Ammon's horn (tissue), 1 donor: Measurements from ENCODE around the gene CERS4.
"Not testable (repeated sequence)": the region's sequence is repeated elsewhere in the genome, so short reads cannot be mapped to it uniquely, and the experiment has no call there.

Experiments
- DNase-seq: peaks from one replicate; pipeline ENCODE4 v3.0.0-alpha.2; 2016; ENCODE audit warnings: low spot score

Gene CERS4

GRCh38 chr19:8210421-8211101 lies 1.4 kb downstream of the CERS4 start:
- DNase-seq, result no peak

DNA sequence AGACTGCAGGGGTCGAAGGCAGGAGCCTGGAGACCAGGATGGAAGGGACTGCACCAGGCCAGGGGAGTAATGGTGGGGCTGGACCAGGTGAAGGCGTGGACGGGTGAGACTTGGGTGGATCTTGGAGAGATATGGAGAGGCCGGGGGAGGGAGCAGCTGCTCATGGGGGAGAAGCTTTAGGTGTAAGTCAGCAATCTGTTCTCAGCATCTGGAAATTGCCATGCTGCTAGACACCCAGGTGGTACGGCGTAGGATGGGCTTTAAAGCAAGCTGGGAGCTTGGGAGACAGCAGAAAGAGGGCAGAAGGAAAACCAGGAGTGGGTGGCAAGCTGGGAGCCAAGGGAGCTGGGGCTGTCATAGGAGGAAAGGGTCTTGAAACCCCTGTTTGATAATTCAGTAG lies 3.0 kb downstream of the CERS4 start:
- peak; percentile 46 for DNase-seq

DNA sequence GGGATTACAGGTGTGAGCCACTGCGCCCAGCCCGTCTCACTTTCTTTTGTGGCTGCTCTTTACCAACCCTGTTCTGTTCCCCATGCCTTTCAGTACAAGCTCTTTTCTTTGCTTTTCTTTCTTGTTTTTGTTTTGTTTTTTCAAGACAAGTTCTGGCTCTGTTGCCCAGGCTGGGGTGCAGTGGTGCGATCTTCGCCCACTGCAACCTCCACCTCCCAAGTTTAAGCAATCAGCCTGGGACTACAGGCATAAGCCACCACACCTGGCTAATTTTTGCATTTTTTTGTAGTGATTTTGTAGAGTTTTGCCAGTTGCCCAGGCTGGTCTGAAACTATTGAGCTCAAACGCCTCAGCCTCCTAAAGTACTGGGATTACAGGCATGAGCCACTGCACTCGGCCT lies 3.7 kb downstream of the CERS4 start:
- no peak for DNase-seq

DNA sequence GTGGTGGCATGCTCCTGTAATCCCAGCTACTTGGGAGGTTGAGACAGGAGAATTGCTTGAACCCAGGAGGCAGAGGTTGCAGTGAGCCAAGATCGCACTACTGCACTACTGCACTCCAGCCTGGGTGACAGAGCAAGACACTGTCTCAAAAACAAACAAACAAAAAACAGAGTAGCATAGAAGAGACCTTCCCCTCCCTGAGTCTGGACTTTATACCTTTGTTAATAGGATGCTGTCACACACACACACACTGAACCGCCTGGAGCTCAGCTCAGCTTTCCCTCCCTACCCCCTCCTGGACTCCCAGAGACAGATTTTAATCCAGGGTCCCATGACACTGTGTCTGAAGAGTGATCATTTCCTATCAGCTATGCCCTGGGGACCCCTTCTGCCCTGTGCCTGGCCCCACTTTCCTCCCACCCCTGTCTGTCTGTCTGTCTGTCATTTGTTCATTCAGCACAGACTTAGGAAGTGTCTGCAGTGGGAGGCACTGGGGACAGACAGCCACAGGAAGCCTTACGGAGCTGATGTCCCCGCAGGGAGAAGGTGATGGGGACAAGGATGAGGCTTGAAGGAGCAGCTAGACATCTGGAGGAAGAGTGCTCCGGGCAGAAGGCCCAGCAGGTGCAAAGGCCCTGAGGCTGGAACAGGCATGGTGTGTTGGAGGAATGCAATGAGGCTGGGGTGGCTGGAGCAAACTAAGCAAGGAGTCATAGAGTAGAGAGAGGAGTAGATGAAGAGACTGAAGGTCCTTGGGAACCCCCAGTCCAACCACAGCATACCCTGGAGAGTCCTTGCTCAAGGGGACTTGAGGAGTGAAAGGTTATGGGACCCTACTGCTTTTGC lies 4.9 kb downstream of the CERS4 start:
- no peak for DNase-seq

DNA sequence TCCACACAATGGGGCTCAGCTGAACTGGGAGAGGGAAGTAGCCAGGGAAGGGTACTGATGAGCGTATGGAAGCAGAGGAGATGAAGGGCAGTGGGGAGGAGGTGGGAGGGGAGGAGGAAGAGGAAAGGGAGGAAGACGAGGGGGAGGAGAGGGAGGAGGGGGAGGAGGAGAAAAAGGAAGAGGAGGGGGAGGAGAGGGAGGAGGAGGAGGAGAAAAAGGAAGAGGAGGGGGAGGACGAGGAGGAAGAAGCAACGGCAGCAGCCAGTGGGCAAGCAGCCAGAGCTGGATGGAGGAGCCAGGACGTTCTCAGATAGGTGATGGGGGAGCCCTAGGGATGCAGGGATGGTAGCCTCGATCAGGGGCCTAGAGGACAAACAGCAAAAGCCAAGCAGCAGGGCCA lies 5.6 kb downstream of the CERS4 start:
- no peak for DNase-seq

GRCh38 chr19:8215783-8216182 lies 6.6 kb downstream of the CERS4 start:
- DNase-seq, result no peak

DNA sequence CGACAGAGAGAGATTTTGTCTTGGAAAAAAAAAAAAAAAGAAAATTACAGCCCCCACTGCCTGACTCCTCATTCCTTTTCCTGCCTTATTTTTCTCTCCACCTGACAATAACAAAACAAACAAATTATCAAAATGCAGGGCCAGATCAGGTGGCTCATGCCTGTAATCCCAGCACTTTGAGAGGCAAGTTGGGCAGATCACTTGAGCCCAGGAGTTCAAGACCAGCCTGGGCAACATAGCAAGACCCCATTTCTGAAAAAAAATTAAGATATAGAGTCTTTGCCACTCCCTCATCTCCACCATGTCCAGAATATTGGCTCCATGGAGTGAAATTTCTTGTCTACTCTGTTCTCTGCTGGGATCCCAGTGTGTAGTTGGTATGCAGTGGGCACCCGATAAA lies 7.2 kb downstream of the CERS4 start:
- no peak for DNase-seq

DNA sequence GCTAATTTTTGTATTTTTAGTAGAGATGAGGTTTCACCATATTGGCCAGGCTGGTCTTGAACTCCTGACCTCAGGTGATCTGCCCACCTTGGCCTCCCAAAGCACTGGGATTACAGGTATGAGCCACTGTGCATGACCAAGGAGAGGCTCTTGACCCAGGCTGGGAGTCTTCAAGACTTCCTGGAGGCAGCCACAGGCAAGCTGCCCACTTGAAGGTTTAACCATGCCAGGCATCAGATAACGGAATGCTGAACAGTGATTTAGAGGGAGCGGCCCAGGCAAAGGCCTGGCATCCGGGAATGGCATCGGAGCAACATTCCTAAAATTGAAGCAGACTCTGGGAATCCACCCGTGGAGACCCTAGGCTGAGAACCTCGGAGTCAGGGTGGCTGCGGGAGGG lies 9.0 kb downstream of the CERS4 start:
- not testable (repeated sequence) for DNase-seq

DNA sequence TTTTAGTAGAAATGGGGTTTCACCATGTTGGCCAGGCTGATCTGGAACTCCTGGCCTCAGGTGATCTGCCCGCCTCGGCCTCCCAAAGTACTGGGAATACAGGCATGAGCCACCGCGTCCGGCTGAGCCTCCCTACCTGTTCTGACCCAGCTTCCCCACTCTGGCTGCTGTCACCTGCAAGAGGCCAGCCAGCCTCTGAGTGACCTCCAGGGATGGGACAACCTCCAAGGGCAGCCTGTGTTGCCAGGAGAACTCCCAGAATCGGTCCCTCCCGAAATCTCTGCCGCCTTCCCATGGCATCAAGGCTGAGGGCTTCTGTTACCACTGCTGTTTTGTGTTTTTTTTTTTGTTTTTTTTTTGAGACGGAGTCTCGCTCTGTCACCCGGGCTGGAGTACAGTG lies 11.3 kb downstream of the CERS4 start:
- no peak for DNase-seq

DNA sequence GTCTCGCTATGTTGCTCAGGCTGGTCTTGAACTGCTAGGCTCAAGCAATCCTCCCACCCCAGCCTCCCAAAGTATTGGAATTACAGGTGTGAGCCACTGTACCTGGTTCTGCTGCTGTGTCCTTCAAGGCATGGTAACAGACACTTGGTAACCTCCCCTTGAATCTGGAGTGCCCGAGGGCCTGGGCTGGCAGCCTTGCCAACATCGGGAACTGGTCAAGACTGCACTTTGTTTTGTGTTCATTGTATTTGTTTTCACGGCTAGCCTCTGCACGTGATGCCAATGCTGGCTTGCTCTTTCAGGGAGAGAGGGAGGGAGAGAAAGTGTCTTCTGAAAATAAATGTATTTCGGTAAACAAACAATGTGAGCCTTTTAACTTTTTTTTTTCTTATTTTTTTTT lies 12.0 kb downstream of the CERS4 start:
- DNase-seq, result peak; percentile 87

DNA sequence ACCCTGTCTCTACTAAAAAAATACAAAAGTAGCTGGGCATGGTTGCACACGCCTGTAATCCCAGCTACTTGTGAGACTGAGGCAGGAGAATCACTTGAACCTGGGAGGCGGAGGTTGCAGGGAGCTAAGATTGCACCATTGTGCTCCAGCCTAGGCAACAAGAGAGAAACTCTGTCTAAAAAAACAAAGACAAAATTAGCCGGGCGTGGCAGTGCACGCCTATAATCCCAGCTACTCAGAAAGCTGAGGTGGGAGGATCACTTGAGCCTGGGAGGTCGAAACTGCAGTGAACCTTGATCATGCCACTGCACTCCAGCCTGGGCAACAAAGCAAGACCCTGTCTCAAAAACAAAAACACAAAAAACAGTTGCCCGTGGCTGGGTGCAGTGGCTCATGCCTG lies 14.3 kb downstream of the CERS4 start:
- not testable (repeated sequence) for DNase-seq

GRCh38 chr19:8224394-8225145 lies 15.4 kb downstream of the CERS4 start:
- DNase-seq, result no peak

DNA sequence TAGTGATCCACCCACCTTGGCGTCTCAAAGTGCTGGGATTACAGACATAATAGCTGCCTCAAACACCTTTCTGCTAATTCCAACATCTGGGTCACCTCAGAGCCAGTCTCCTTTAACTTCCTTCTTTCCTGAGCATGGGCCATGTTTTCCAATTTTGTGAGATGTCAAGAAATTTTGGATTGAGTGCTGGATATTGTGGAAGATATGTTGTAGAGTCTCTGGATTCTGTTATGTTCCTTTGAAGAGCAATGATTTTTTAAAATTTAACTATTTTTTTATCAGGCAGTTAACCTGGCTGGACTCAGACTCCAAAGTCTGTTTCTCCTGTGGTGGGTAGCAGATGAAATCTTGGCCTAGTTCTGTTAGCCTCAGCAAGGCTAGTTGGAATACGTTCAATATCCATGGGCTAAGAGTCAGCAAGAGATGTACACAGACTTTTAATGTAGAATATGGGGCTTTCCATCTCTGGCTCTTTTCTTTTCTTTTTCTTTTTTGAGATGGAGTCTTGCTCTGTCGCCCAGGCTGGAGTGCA lies 22.0 kb downstream of the CERS4 start:
- no peak for DNase-seq

DNA sequence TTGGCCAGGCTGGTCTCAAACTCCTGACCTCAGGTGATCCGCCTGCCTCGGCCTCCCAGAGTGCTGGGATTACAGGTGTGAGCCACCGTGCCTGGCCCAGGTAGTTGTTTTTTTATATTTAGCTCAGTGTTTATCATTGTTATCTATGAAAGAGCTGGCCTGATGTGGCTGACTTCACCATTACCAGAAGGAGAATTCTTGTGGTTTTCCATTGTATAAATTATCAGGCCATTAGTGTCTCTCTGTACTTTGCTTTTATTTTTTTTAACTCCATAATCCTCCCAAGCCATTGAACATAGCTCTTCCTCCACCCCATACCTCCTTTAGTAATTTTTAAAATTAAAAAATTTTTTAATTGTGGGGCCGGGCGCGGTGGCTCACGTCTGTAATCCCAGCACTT lies 24.2 kb downstream of the CERS4 start:
- DNase-seq, result no peak

GRCh38 chr19:8237026-8237425 lies 27.9 kb downstream of the CERS4 start:
- DNase-seq, result no peak

DNA sequence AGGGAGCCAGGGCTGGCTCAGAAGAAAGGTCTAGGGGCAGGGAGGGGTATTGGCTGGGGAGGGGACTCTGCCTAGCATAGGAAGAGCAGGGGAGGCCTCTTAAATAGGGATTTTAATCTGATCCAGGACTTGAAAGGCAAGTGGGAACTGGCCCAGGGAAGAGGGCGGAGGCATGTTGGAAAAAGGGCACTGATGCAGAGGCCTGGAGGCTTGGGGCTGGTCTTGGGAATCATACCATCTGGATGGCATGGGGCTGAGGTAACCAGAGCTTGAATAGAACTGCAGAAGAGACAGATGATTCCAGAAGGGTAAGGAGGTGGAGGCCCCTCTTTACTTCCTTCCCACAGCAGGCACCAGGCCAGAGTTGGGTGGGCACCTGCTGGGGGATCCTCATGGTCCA lies 29.1 kb downstream of the CERS4 start:
- DNase-seq, result no peak

DNA sequence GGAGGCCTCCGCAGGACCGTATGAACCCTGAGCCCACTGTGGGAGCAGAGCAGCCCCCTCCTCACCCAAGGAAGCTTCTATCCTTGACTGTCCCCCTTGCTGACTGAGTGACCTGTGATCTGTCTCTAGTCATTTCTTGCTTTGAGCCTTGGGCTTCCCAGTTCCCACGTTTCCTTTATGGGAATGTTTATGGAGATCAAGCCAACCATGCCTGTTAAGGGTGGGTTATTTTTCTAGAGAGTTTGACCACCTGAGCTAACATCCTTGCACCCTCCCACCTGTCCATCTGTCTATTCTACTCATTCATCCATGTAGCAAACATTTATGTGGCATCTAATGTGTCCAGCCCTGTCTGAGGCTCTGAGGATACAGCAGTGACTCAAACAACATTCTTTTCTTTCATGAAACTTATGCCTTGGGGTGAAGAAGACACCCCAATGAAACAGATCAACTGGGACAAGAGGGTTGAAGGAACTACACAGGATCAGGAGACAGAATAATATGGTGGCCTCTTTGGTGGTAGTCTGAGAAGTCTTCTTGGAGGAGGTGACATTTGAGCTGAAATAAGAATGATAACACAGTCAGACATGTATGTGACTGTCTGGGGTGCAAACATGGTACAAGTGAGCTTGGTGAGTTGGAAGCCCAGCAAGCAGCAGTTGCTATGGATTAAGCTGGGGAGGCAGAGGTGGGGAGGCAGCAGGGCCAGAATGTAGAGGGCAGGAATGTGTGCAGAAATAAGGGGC lies 30.5 kb downstream of the CERS4 start:
- DNase-seq, result no peak

GRCh38 chr19:8240274-8241229 lies 31.4 kb downstream of the CERS4 start:
- DNase-seq, result peak; percentile 92

DNA sequence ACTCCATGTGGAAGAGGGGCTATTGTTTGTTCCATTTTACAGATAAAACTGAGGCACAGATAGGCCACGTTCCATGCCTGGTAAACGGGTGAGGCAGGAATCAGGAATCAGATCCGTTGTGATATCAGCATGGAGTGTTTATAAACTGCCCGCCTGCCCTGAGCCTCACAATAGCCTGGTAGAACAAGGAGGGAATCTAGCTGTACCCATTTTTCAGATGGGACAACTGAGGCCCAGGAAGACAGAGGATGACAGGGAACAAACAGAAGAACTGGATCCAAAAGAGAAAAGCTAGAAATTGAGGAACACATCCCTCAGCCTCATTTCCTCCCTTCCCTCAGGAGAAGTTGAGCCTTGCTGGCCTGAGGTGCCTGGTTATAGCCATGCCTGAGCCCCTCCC lies 32.5 kb downstream of the CERS4 start:
- no peak for DNase-seq

- DNase-seq, result no peak
Observed at GRCh38 chr19:8242211-8242821, 33.1 kb downstream of the CERS4 start.
